GM12873 (cell line): Measurements from ENCODE around the gene ZDHHC24.

Experiments
- CTCF ChIP-seq: IDR thresholded peaks from 2 replicates; pipeline ENCODE4 v1.5.1; 2012; ENCODE audit warnings: low read depth, mild to moderate bottlenecking, moderate library complexity, low read length, control low read depth; ENCODE audit not compliant: insufficient read depth; ENCODE audit errors: missing control alignments

Gene ZDHHC24

DNA sequence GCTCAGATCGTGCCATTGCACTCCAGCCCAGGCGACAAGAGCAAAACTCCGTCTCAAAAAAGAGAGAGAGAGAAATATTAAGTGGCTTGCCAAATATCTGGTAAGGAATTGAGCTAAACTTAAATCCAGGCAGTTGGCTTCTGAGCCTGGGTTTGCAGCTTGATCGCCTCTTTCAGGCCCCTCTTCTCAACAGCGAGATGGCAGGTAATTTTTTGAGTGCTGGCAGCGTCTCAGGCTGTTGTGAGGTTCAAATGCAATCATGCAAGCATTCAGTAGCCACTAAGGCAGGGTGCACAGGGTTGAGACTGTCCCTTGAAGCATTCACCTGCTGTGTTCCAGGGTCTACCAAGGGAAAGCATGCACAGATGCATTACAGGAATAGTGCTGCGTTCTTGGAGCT, 23.2 kb upstream of the ZDHHC24 start:
- TF ChIP-seq CTCF = no peak

DNA sequence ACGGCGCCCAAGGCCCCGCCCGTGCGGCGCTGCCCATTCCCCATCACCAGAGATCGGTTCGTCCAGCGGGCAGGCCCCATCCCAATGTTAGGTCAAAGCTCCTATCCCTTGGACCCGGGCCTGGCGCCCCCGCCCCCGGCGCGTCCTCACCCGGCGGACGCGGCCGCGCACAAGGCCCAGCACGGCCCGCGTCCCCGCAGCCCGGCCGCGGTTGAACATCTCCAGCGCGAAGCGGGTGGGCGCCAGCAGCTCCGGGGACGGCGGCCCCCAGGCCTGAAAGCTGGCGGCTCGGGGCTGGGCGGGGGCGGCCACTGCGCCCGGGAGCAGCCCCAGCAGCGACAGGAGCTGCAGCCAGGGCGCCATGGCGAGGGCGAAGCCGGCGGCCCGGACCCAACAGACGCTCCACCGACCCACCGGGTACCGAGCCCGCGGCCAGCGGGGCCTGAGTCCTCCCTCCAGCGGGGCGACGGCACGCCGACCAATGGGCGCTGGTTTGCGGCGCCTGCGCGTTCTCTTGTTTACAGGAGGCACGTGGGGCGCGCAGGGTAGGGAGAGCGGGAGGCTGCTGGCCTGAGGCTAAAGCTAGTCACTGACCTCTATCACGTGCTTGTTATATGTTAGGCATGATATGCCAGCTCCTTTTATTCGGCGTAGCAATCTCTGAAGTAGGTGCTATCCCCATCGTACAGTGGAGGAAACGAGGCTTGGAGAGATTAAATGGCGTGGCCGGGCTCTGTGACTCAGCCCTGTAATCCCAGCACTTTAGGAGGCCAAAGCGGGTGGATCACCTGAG, 22.5 kb upstream of the ZDHHC24 start, which contains the start of gene CTSF:
TSS of gene CTSF (minus strand) at position 483 of the 793 bp plus-strand sequence. CDS start at position 363, 120 bp downstream.
- no peak for TF ChIP-seq CTCF

DNA sequence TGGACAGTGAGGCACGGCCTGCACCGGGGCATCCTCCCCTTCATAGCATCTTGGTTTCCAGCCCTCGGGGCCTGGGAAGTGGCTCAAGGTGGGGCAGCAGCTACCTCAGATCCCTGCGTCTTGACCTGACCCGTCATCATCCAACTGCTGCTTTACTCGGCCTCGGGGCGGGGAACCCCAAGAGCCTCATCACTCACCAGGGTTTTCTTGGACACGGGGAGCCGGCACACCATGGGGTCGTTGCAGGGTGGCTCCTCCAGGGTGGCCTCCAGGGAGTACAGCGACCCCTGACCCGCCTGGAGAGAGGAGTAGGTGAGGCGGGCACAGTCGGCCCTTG, 21.9 kb upstream of the ZDHHC24 start:
- no peak for TF ChIP-seq CTCF

GRCh38 chr11:66566221-66566620, 20.4 kb upstream of the ZDHHC24 start:
- no peak for TF ChIP-seq CTCF

- no peak for TF ChIP-seq CTCF
Measured at GRCh38 chr11:66564984-66565383, 19.1 kb upstream of the ZDHHC24 start.

DNA sequence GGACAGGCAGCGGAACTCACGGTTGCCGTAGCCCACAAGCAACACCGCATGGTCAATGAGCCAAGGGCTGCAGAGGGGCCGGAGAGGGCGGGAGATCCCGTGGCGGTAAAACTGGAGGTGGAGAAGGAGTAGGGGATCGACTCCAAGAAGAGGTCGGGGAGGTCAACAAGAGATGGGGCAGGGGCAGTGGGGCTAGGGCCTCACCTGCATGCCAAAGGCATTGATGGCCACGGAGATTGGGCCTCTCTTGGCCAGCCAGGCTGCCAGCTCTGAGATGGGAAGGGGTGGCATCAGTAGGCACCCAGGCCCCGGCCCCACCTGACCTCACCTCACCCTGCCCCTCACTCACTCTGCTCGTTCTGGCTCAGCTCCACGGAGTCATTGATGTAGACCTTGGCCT, 18.7 kb upstream of the ZDHHC24 start:
- no peak for TF ChIP-seq CTCF

DNA sequence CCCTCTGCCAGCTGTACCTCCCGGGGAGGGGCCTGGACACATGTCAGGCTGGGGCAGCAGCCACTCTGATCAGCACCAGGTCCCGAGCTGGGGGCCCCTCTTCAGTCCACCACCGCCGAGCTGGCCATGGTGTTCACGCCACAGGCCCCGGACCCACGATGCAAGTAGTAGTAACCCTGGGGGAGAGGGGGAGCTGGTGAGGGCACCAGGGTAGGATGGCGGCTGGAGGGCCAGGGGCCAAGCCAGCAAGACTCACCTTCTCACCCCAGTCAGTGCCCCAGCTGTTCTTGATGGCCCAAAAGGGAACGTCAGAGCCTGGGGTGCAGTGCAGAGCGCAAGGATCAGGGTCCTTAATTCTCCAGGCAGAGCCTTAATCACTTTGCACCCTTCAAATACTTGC, 18.0 kb upstream of the ZDHHC24 start:
- TF ChIP-seq CTCF = no peak
